ENCODE data around the gene SASH1. TPM values are rescaled to one million over a fixed set of nuclear protein-coding genes. Genes with fewer than 3 reads are reported as not detected.

Gene SASH1
- total and polyA plus RNA-seq, 2 of the 8 experiments (the other 6 are each of a cell fraction or from before 2014, with no cell fraction given): 6.0 to 20.2 TPM

DNA sequence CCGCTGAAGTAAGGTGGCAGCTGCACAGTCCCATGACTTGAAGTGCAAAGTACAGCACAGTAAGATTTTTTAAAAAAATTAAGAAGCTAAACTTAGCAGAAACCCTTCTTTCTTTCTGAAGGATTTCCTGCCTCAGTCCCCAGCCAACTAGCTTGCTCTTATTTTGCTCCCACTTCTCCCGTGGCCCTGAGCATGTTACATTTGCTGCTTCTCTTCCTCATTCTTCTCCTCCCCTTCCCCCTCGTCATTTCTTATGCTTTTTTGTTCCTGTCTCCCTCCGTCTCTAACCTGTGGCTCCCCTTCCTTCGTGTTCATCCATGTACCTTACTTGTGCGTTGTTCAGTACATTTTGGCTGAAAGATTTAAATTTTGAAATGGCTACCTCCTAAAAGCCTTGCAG is 123.0 kb downstream of the SASH1 start:
- Histone ChIP-seq H2BK12ac (ENCODE audit: low read depth, low read length) (no peak overlapping the region), H3K36me3 (ENCODE audit: control insufficient read depth in 2 of 4, insufficient read depth in 4 of 4, low read length in 3 of 4) (no peaks in the 10 kb centered on the region), H4K5ac (ENCODE audit: insufficient read length, low read depth, low read length) (no peak overlapping the region), H3K23ac (ENCODE audit: insufficient read length) (no peak overlapping the region), H3K4me2 (ENCODE audit: insufficient read depth in 1 of 2, low read depth in 2 of 2, low read length in 2 of 2) (no peak overlapping the region), H2BK120ac (replicated peaks; ENCODE audit: low read depth, low read length) (no peak overlapping the region), H4K91ac (replicated peaks; ENCODE audit: insufficient read length, low read length) (no peak overlapping the region), H2BK20ac (ENCODE audit: low read length) (no peak overlapping the region), H3K14ac (ENCODE audit: insufficient read length) (no peak overlapping the region), H2BK15ac (ENCODE audit: low read length) (no peak overlapping the region), H4K8ac (ENCODE audit: extremely low read depth, insufficient read depth, low read length) (no peak overlapping the region), H3K4me3 (ENCODE audit: extremely low read depth in 1 of 4, insufficient read depth in 2 of 4, low read depth in 3 of 4, low read length in 4 of 4) (no peak overlapping the region), H3K23me2 (ENCODE audit: low read depth, low read length) (no peaks in the 10 kb centered on the region), H2AK5ac (ENCODE audit: low read depth, low read length) (no peak overlapping the region), H3K9me3 (ENCODE audit: insufficient read depth in 2 of 2, low read depth in 1 of 2, low read length in 1 of 2) (no peaks in the 10 kb centered on the region), H3K27ac (ENCODE audit: low read depth, low read length) (no peak overlapping the region), H3K27me3 (replicated peaks in 1 of 4; ENCODE audit: control insufficient read depth in 3 of 4, extremely low read depth in 1 of 4, insufficient read depth in 3 of 4, low read length in 3 of 4) (peaks cover 0 to 1% (median 0%) of the 10 kb centered on the region in 4 experiments; a peak in 1 of 7 replicates), H4K20me1 (replicated peaks in 1 of 2; ENCODE audit: control insufficient read depth in 1 of 2, insufficient read depth in 2 of 2, low read length in 2 of 2) (peaks cover 0 to 2% of the 10 kb centered on the region in 2 experiments), H3K79me2 (ENCODE audit: control insufficient read depth in 1 of 2, insufficient read depth in 2 of 2, low read length in 2 of 2) (no peaks in the 10 kb centered on the region), H3K9ac (replicated peaks in 1 of 4; ENCODE audit: extremely low read depth in 1 of 4, low read depth in 3 of 4, low read length in 3 of 4) (no peak overlapping the region), H3K18ac (ENCODE audit: extremely low read depth, low read length) (no peak overlapping the region), H3K56ac (replicated peaks; ENCODE audit: insufficient read length, low read depth, low read length) (no peak overlapping the region), H3K79me1 (ENCODE audit: low read depth, low read length) (no peaks in the 10 kb centered on the region; the same call in 1 of the 2 replicates), H3K4me1 (replicated peaks in 1 of 4; ENCODE audit: control insufficient read depth in 3 of 4, insufficient read depth in 4 of 4, low read length in 3 of 4) (peaks cover 3 to 6% (median 6%) of the 10 kb centered on the region in 4 experiments), H2AFZ (ENCODE audit: low read length) (no peak overlapping the region), H2BK5ac (ENCODE audit: low read depth, low read length) (no peak overlapping the region), H3K4ac (replicated peaks; ENCODE audit: insufficient read length, low read depth, low read length) (no peak overlapping the region)
- TF ChIP-seq CHD2 (IDR thresholded peaks at IDR 0.05; ENCODE audit: low read length) (no peak), BRCA1 (IDR thresholded peaks at IDR 0.05; ENCODE audit: low read depth, low read length) (no peak), NRF1 (IDR thresholded peaks at IDR 0.05; ENCODE audit: low read depth, low read length) (no peak), HDAC2 (IDR thresholded peaks at IDR 0.05; ENCODE audit: borderline replicate concordance in 1 of 2, low read depth in 2 of 2, low read length in 2 of 2) (no peak), SAP30 (IDR thresholded peaks at IDR 0.05; ENCODE audit: insufficient read depth, insufficient replicate concordance, low read length) (no peak), RNF2 (IDR thresholded peaks at IDR 0.05; ENCODE audit: borderline replicate concordance, low read depth, low read length, missing control alignments, poor library complexity, severe bottlenecking) (no peak)
- TF ChIP-seq, protein P1, sequence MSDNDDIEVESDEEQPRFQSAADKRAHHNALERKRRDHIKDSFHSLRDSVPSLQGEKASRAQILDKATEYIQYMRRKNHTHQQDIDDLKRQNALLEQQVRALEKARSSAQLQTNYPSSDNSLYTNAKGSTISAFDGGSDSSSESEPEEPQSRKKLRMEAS (IDR thresholded peaks at IDR 0.05): no peak
- TF ChIP-seq, protein P2, sequence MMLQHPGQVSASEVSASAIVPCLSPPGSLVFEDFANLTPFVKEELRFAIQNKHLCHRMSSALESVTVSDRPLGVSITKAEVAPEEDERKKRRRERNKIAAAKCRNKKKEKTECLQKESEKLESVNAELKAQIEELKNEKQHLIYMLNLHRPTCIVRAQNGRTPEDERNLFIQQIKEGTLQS (IDR thresholded peaks at IDR 0.05; ENCODE audit: insufficient read depth, low read depth, low read length): no peak
- POLR2A ChIA-PET (ENCODE audit: partially characterized antibody): no interaction called here
- DNase-seq (ENCODE audit: low read depth in 1 of 2, low spot score in 2 of 2) (peak in 1 of 2 experiments; percentile 22), FAIRE-seq (no peak)
- WGBS, 2 experiments (ENCODE audit: extremely low coverage in 1 of 2, insufficient coverage in 1 of 2, insufficient read length in 1 of 2, insufficient replicate concordance in 2 of 2, low coverage in 1 of 2, low lambda C conversion rate in 2 of 2, missing lambda C conversion rate in 1 of 2): 74% methylated on average over 6 of the region's 6 CpGs; no CpG with 5 or more reads in 1 of the 2 experiments
- CTCF ChIA-PET (ENCODE audit: partially characterized antibody): interaction anchor here (0.6 to 3.0 kb wide), 22 partner anchors 10 to 967 kb away, joined by 3 to 25 read pairs (median 4); no protein-coding TSS in a partner anchor

Data from H1 (cell line).